GM19023 (cell line): ENCODE results near the gene AHRR.
"Not testable (repeated sequence)": the region's sequence is repeated elsewhere in the genome, so short reads cannot be mapped to it uniquely, and the experiment has no call there.

Experiments used
- ATAC-seq: cut with Tn5 transposase; IDR thresholded peaks from one replicate; pipeline ENCODE4 v1.9.1; 2021; ENCODE audit warnings: mild to moderate bottlenecking, moderate library complexity; ENCODE audit not compliant: unreplicated experiment

The AHRR gene

DNA sequence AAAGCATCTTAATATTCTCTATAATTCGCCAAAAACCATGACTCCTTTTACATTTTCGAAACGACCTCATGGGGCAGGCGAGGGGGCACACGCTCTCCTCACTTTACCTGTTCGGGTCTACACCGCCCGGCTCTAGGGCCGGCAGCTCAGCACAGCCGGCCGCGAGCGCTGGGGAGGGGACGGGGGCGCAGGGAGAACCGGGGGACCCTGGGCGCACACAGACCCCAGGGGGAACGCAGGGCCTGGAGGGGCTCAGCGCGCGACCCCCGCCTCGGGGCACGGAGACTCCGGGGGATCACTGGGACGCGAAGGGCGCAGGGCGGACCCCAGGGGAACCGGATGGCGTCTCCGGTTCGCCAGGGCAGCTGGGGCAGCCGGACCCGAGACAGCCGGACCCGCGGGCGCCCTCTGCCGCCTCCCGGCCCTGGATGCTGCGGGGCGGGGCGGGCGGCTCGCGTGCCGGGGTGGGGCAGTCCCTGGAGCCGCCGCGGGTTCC is at the start of gene AHRR:
TSS of gene AHRR (plus strand) at position 485 of the 496 bp plus-strand sequence. CDS start 22,189 bp downstream, outside the sequence.
- peak; percentile 49 for ATAC-seq

DNA sequence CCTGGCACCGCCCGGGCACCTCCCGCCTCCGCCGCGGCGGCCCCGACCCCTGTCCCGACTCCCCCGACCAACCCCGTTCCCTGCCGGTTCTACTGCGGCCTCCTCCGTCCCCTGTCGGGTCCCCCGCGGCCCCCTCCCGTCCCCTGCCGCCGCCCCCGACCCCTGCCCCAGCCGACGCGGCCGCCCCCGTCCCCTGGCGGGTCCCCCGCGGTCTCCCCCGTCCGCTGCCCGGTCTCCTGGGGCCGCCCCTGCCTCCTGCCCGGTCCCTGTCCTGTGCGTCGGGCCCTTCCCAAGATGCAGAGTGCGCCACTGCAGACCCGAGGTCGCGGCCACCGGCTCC is 49.7 kb upstream of the AHRR start:
- peak; percentile 0 for ATAC-seq

DNA sequence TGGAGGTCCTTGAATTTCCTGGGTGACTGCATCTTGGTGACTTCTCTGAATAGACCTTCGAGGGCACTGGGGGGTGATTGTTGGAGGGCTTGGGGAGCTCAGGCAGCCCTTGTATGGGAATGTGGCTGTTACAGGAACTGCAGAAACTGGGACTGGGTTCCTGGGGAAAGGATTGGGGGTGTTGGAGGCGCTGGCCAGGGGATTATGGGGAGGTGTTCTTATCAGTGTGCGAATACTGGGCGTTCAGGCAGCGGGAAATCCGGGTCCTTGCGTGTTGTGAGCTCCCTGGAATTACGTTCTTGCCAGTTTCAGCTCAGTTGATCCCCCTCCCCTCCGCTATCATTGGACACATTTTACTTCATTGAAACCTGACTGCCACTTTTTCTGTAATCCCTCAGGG is 48.4 kb upstream of the AHRR start:
- ATAC-seq = not testable (repeated sequence)

- ATAC-seq = not testable (repeated sequence)
These were observed 48.0 kb upstream of the AHRR start for GRCh38 chr5:273491-273890.

DNA sequence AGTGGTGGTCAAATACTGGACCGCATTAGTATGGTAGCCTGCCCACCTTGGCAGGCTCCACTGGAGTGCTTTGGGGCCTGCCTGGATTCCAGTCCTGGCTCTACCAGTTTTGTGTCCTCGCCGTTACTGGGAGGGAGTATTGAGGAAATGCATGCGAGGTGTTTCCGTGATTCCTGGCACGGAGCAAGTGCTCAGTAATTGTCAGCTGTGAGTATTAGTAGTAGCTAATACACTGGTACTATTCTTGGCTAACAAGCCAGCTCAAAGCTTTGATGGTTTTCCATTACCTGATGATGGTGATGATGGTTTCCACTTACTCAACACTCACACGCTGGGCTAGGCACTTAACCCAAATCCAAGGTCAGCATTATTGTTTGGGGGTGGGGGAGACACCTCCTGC is 47.2 kb upstream of the AHRR start:
- ATAC-seq = not testable (repeated sequence)

DNA sequence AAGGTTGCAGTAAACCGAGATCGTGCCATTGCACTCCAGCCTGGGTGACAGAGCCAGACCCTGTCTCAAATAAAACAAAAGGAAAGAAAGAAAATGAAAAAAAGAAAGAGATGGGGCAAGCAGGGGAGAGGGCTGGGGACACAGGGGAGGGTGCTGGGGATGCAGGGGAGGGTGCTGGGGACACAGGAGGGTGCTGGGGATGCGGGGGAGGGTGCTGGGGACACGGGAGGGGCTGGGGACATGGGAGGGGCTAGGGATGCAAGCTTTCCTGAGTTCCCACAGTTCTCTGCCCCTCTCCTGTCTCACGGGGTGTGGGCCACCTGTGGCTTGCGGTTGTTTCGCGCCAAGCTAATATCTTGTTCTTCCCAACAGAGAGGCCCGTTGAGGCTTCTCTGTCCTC is 42.9 kb upstream of the AHRR start:
- ATAC-seq = no peak

- ATAC-seq = not testable (repeated sequence)
These were observed 42.4 kb upstream of the AHRR start for GRCh38 chr5:279051-279665.

DNA sequence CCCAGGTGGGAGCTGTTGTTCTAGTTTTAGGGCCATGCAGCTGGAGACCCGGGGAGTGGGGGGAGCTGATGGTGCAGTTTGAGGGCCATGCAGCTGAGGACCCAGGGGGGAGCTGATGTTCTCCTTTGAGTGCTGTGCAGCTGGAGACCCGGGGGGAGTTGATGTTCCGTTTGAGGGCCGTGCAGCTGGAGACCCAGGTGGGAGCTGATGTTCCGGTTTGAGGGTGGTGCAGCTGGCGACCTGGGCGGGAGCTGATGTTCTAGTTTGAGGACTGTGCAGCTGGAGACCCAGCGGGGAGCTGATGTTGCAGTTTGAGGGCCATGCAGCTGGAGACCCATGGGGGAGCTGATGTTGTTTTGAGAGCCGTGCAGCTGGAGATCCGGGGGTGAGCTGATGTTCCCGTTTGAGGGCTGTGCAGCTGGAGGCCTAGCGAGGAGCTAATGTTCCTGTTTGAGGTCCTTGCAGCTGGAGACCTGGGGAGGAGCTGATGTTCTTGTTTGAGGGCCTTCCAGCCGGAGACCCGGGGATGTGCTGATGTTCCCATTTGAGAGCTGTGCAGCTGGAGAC is 35.4 kb upstream of the AHRR start:
- ATAC-seq = no peak

GRCh38 chr5:290200-290599 is 31.3 kb upstream of the AHRR start:
- not testable (repeated sequence) for ATAC-seq

DNA sequence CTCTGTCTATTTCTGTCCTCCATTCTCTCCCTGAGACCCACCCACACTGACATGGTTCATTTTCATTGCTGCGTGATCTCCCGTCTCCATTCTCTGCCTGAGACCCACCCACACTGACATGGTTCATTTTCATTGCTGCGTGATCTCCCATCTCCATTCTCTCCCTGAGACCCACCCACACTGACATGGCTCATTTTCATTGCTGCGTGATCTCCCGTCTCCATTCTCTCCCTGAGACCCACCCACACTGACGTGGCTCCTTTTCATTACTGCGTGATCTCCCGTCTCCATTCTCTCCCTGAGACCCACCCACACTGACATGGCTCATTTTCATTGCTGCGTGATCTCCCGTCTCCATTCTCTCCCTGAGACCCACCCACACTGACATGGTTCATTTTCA is 30.2 kb upstream of the AHRR start:
- ATAC-seq = not testable (repeated sequence)

DNA sequence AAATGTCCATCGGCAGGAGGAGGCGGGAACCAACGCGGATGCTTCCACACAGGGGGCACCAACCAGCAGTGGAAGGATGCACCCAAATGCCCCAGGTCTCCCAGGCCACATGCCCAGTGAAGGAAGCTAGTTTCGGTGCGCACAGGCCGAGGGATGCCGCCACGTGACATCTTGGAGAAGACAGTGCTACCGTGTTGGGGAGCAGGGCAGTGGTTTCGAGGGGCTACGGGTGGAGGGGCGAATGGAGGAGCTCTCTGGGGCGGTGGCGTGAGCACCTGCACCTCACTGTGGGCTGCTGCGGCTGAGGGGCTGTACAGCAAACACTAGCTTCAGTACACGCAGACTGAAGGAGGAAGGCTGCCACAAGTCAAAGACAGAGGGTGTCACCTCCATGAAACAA is 26.7 kb upstream of the AHRR start:
- ATAC-seq = not testable (repeated sequence)

- not testable (repeated sequence) for ATAC-seq
These were observed 25.3 kb upstream of the AHRR start for GRCh38 chr5:296207-296606.

DNA sequence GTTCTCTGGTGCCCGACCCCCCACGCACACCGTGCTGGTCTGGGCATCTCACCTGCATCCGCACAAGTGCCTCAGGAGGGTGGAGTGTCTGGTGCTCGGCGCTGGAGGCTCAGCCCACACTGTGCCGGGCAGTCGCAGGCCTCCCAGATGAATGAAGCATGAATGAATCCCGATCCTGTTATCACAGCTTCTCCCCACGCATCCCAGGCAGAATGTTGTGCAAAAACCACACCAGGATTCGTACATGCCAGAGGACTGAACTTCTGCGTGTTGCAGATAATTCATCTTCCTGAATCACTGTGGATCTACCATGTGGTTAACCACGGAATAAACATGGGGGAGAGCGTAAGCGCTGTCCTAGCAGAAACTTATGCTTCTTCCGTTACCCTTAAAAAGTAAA is 24.6 kb upstream of the AHRR start:
- not testable (repeated sequence) for ATAC-seq

DNA sequence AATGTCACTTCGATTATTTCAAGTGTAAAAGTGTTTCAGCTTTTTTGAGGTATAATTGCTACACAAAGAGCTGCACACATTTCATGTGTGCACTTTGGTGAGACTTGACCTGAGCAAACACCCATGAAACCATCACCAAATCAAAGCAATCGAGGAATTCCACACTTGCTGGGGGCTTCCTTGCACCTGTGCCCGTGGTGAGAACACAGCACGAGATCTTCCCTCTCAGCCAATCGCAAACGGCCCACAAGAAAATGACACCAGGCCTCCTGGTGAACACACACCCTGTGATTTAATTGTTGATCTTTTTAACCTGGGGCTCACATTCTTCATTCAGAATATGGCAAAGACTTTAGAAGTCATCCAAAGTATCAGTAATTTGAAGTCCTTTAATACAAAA is 24.1 kb upstream of the AHRR start:
- not testable (repeated sequence) for ATAC-seq

DNA sequence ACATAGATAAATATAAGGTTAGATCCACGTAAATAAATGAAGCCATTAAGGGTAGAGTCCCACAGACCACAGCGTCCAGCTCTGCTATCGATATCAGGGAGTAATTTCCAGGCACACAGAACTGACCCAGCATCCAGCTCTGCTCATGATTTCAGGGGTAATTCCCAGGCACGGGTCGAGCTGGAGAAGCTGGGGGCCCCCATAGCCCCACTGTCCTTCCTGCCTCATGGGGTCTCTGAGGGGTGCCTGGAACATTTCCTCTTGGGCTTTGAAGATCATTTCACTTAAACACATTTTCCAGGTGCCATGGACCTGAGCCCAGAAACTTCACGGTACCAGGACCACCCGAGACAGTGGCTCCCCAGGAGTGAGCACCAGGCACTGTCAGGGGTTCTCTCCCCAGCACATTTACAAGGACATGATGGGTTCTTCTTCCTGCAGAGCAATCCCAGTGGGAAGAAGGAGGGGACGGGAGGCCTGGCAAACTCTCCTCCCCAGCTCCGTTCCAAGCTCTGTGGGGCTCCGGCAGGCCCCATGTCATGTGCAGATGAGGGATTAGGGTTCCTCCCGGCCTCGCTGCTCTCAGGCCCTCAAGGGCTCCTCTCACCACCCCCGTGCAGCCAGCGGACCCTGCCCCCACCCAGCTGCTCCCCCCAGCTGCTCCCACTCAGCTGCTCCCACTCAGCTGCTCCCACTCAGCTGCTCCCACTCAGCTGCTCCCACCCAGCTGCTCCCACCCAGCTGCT is 23.4 kb upstream of the AHRR start:
- ATAC-seq = not testable (repeated sequence)

DNA sequence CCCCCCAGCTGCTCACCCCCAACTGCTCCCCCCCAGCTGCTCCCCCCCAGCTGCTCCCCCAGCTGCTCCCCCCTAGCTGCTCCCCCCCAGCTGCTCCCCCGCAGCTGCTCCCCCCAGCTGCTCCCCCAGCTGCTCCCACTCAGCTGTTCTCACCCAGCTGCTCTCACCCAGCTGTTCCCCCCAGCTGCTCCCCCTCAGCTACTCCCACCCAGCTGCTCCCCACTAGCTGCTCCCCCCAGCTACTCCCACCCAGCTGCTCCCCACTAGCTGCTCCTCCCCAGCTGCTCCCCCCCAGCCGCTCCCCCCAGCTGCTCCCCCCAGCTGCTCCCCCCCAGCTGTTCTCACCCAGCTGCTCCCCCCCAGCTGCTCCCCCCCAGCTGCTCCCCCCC is 22.8 kb upstream of the AHRR start:
- no peak for ATAC-seq

DNA sequence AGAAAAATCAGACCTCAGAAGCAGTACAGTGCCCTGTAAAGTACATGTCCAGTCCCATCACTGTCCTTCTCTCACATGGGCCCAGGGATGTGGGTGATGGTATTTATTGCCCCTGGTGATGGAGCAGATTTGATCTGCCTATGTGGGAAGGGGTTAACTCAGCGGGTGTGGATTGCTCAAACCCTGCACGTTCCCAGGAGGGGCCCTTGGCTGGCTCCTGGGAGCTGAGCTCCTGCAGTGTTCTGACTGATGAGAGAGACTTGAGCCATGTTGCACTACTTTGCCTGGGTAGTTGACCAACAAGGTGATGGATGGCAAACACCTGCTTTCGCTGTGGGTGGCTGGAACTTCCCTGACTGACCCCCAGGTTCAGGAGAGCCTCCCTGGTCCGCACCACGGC is 21.6 kb upstream of the AHRR start:
- ATAC-seq = not testable (repeated sequence)

- not testable (repeated sequence) for ATAC-seq
These were observed 20.7 kb upstream of the AHRR start for GRCh38 chr5:300691-301435.

- not testable (repeated sequence) for ATAC-seq
These were observed 19.1 kb upstream of the AHRR start for GRCh38 chr5:302416-302815.

GRCh38 chr5:302966-303365 is 18.5 kb upstream of the AHRR start:
- ATAC-seq = no peak

DNA sequence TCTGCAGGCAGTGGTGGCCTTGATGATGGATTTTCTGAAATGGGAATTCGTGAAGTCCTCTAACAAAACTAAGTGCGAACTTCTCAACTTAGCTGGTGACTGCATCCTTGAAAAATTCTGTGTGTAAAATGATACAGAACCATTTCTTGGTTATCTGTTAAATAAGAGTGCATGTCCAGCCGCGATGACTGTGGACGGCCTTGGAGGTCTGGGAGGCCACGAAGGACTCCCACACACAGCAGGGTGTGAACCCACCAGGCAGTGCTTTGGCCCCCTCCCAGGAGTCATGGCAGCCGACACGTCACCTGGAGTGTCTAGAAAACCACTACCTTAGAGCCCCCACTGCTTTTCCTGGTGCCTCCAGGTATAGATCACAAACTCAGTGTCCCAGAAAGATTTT is 17.8 kb upstream of the AHRR start:
- ATAC-seq = not testable (repeated sequence)
